ENCODE results near the gene SEC14L6. TPM values are rescaled to one million over a fixed set of nuclear protein-coding genes. Genes with fewer than 3 reads are reported as not detected.

Gene SEC14L6
- total and polyA plus RNA-seq, 9 of the 15 experiments (the other 6 are each of a cell fraction or from before 2014, with no cell fraction given) = 0.29 to 6.1 (median 1.9) TPM

- intact Hi-C loops (cut with micrococcal nuclease) = no loop called here
- Histone ChIP-seq H3K9ac (ENCODE audit: insufficient read depth in 1 of 2, low read depth in 2 of 2, low read length in 2 of 2) (no peak overlapping the region), H3K9me3 (replicated peaks; ENCODE audit: control insufficient read depth, insufficient read depth, low read depth, low read length) (no peaks in the 10 kb centered on the region), H3K27ac (ENCODE audit: extremely low read depth, low read depth, low read length) (no peak overlapping the region), H2AFZ (ENCODE audit: low read depth, low read length) (no peak overlapping the region), H3K79me2 (ENCODE audit: control insufficient read depth, insufficient read depth, low read length) (no peaks in the 10 kb centered on the region), H3K4me3 (no peak overlapping the region), H3K4me1 (replicated peaks in 1 of 2; ENCODE audit: control insufficient read depth in 2 of 2, insufficient read depth in 2 of 2, low read length in 2 of 2) (peaks cover 0 to 7% of the 10 kb centered on the region in 2 experiments; a peak in 3 of 5 replicates), H3K4me2 (ENCODE audit: insufficient read depth, low read length) (no peak overlapping the region), H3K27me3 (ENCODE audit: control insufficient read depth in 2 of 2, insufficient read depth in 2 of 2, low read length in 2 of 2) (no peaks in the 10 kb centered on the region), H3K9me1 (ENCODE audit: control insufficient read depth, insufficient read depth, low read length) (no peaks in the 10 kb centered on the region), H4K20me1 (replicated peaks; ENCODE audit: control insufficient read depth, insufficient read depth, low read length) (no peaks in the 10 kb centered on the region), H3K36me3 (ENCODE audit: control insufficient read depth, insufficient read depth, low read length) (no peaks in the 10 kb centered on the region)
- in situ Hi-C loops (cut with MboI) = no loop called here
- ChIA-PET CTCF (ENCODE audit: low intra/inter-chr PET ratio) (no interaction called here), POLR2A (interaction anchor here (1.3 kb wide), 1 partner anchor 9 kb away, joined by 4 read pairs; no protein-coding TSS in a partner anchor)
- no TSS peak for BruUV-seq (replicated peaks)
- WGBS (ENCODE audit: insufficient coverage, low coverage, missing lambda C conversion rate) = 74% methylated on average over 4 of the region's 4 CpGs
- DNase-seq (ENCODE audit: extremely low read depth in 1 of 4, low spot score in 3 of 4) (no peak), FAIRE-seq (no peak), ATAC-seq (no peak)
- TF ChIP-seq HBP1 (CRISPR knock-in tag; IDR thresholded peaks at IDR 0.05) (no peak), COPS2 (conservative IDR thresholded peaks at IDR 0.05) (no peak), PCBP2 (IDR thresholded peaks at IDR 0.05; ENCODE audit: low read depth, low read length, poor library complexity, severe bottlenecking) (no peak), ZNF175 (CRISPR knock-in tag; IDR thresholded peaks at IDR 0.05; ENCODE audit: low read depth) (no peak), AFF1 (IDR thresholded peaks at IDR 0.05; ENCODE audit: low read depth in 1 of 2, partially characterized antibody in 2 of 2) (no peak), SP2 (IDR thresholded peaks at IDR 0.05; ENCODE audit: extremely low read depth, low read depth, low read length, poor library complexity, severe bottlenecking) (no peak), ZNF165 (CRISPR knock-in tag; IDR thresholded peaks at IDR 0.05; ENCODE audit: borderline replicate concordance) (no peak), RFX7 (CRISPR knock-in tag; IDR thresholded peaks at IDR 0.05) (no peak), MIER1 (IDR thresholded peaks at IDR 0.05; ENCODE audit: low read depth) (no peak), CSDE1 (IDR thresholded peaks at IDR 0.05) (no peak), LCOR (CRISPR knock-in tag; IDR thresholded peaks at IDR 0.05) (no peak), SFPQ (IDR thresholded peaks at IDR 0.05; ENCODE audit: low read depth, low read length) (no peak)
These were observed 19.9 kb downstream of the SEC14L6 start for GRCh38 chr22:30526656-30527055.
